Measurements from ENCODE around the gene SLC37A1.
"Not testable (repeated sequence)": the region's sequence is repeated elsewhere in the genome, so short reads cannot be mapped to it uniquely, and the experiment has no call there.

SLC37A1 gene

GRCh38 chr21:42614811-42615351 is 101.2 kb downstream of the SLC37A1 start:
- peak; percentile 20 to 27 for DNase-seq (ENCODE audit: low read depth in 1 of 2, low spot score in 1 of 2)

DNA sequence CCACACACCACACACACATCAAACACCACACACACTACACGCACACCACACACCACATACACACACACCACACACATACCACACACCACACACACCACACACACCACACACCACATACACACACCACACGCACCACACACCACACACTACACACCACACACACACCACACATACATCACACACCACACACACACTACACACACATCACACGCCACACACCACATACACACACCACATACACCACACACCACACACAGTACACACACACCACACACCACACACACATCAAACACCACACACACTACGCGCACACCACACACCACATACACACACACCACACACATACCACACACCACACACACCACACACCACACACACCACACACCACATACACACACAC is 101.7 kb downstream of the SLC37A1 start:
- not testable (repeated sequence) for DNase-seq (ENCODE audit: low read depth in 1 of 2, low spot score in 1 of 2)

DNA sequence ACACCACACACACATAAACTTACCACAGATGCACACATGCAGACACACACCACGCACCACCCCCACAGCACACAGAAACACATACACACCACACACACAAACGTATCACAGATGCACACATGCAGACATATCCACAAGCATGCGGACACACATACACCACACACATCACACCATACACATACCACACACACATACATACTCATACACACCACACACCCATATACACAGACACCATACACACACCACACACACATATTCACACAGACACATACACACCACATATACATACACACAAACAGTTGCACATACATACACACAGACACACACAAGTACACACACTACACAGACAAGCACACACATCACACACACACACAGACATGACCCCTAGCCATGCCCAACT is 102.3 kb downstream of the SLC37A1 start:
- DNase-seq (ENCODE audit: low read depth in 1 of 2, low spot score in 1 of 2), result no peak

DNA sequence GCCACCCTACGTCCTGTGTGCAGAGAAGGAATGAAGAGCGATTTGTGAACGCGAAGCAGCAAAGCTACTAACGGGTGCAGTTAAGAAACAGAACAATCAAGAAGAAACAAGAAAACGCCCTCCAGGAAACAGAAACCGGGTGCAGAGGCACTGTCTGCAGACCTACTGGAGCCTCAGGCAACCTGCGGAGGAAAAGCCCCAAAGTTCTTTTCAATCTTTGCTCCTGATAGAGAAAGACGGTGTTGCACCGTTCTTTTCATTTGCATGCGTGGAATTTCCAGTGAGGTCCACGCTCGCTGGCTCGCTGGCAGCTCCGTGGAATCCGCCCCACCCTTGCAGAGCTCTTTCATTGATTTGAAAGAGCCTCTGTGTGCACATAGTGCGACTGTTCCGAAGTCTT is 102.8 kb downstream of the SLC37A1 start:
- peak in 1 of 2 donors; percentile 28 for DNase-seq (ENCODE audit: low read depth in 1 of 2, low spot score in 1 of 2)

DNA sequence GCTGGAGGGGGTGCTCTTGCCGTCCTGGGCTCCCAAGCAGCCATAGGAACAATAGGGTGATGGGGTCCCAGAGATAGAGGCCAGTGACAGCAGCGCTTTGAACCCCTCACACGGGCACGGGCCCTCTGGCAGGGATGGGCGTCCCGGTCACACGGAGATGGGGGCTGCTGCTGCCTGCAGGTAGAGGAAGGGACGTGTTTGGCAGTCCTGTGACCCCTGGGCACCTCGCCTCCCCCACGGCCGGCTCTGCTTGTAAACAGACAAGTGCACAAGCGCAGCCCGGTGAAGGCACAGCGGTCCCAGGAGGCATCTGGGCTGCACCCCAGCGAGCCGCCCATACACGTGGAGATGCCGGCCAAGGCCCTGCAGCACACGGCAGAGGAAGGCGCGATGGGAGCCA is 103.3 kb downstream of the SLC37A1 start:
- no peak for DNase-seq (ENCODE audit: low read depth in 1 of 2, low spot score in 1 of 2)

DNA sequence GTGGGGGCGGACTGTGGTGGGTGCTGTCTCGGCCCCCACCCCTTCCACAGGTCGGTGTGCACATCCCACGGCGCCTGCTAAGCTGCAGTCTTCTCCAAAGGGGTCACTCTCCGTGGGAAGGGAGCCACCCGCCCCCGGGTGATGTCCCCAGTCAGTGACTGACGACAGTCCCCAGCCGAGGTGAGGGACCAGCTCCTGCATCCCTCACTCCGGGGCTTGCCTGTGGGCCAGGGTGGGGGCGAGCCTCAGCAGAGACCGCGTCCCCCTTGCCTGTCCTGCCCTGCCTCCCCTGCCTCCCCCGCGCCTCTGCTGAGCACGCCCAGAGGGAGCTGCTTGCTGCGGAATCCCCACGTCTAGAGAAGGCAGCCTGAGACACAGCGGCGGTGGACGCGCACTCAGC is 103.8 kb downstream of the SLC37A1 start:
- DNase-seq (ENCODE audit: low read depth in 1 of 2, low spot score in 1 of 2), result no peak

- no peak for DNase-seq (ENCODE audit: low read depth in 1 of 2, low spot score in 1 of 2)
Observed at GRCh38 chr21:42618707-42619102, 105.1 kb downstream of the SLC37A1 start.

- DNase-seq (ENCODE audit: low read depth in 1 of 2, low spot score in 1 of 2), result no peak
Observed at GRCh38 chr21:42619166-42619565, 105.5 kb downstream of the SLC37A1 start.

- no peak for DNase-seq (ENCODE audit: low read depth in 1 of 2, low spot score in 1 of 2)
Observed at GRCh38 chr21:42619841-42620240, 106.2 kb downstream of the SLC37A1 start.

DNA sequence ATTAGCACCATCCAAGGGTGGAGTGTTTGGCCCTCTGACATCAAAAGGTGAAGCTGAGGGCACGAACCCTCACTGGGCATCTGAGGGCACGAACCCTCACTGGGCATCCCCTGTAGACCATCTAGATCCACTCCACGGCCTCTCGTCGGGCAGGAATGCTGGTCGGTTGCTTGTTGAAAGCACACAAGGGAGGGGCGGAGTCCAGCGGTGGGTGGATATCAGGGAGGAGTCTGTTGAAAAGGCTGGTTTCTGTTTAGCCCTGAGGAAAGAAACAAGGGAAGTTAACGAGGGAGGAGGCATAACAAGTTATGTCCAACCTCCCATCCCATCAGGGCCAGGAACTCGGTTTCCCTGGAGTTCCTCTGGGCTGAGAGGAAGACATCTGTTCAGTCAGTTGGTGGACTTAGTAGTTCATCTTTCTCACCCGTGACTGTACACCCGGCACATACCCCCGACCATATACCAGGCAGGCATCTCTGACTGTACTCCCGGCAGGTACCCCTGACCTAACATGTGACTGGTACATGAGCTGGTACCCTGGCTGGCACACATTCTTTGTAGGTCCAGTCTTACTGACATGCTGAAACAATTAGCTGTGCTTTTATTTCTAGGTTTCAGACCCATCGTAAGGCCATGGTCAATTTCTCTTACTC is 107.6 kb downstream of the SLC37A1 start:
- no peak for DNase-seq (ENCODE audit: low read depth in 1 of 2, low spot score in 1 of 2)

- DNase-seq (ENCODE audit: low read depth in 1 of 2, low spot score in 1 of 2), result no peak
Observed at GRCh38 chr21:42621819-42622177, 108.1 kb downstream of the SLC37A1 start.

- DNase-seq (ENCODE audit: low read depth in 1 of 2, low spot score in 1 of 2), result no peak
Observed at GRCh38 chr21:42622284-42622683, 108.6 kb downstream of the SLC37A1 start.

DNA sequence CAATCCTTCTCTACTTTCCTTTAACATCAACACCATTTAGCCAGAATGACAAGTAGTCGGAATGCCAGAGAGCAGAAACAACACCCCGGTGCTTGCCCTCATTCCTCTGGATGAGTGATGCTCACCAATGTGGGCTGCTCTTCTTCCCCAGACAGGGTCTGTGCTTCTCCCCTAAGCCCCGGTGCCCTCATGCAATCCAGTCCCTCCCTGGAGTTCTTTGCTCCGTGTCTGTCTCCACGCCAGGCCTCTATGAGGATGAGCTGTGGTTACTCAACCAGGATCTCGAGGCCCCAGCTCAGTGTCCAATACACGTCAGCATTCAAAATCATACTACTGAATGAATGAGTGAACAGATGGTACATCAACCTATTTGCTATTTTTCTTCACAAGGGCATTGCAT is 110.0 kb downstream of the SLC37A1 start:
- DNase-seq (ENCODE audit: low read depth in 1 of 2, low spot score in 1 of 2), result no peak

GRCh38 chr21:42624095-42624790 is 110.6 kb downstream of the SLC37A1 start:
- DNase-seq (ENCODE audit: low read depth in 1 of 2, low spot score in 1 of 2), result no peak

GRCh38 chr21:42624936-42625335 is 111.3 kb downstream of the SLC37A1 start:
- no peak for DNase-seq (ENCODE audit: low read depth in 1 of 2, low spot score in 1 of 2)

- no peak for DNase-seq (ENCODE audit: low read depth in 1 of 2, low spot score in 1 of 2)
Observed at GRCh38 chr21:42626171-42626570, 112.5 kb downstream of the SLC37A1 start.

DNA sequence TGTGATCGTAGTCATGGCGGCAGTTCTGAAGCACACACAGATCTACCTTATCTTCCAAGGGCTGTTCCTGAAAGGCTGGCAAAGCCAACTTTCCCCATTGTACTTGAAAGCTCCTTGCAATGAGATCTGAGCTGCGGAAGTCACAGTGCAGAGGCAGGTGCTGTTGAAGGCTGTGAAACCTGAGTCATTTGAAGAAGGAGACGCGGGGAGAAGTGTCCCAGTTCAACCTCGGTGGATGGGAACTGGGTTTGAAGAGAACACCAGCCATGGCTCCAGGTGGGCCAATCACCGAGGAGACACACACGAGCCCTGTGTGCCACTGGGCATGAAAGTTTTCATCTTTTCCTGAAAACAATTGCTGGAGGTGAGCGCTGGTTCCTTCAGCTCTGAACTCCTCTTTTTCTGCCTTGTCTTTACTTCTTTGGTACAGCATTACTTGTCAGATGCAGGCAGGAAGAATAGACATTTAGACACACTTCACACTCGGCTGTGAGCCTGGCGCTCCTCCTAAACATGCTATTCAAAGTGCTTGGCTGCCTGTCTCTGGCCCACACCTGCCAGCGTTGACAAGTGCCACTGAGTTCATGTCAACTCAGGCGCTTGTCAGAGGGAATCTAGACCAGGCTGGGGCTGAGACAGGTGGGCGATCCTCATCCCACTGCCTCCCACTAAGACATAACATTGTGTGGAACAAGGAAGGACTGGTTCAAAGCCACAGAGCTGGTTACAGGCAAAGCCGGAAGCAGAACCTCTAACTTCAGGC is 114.1 kb downstream of the SLC37A1 start:
- no peak for DNase-seq (ENCODE audit: low read depth in 1 of 2, low spot score in 1 of 2)

DNA sequence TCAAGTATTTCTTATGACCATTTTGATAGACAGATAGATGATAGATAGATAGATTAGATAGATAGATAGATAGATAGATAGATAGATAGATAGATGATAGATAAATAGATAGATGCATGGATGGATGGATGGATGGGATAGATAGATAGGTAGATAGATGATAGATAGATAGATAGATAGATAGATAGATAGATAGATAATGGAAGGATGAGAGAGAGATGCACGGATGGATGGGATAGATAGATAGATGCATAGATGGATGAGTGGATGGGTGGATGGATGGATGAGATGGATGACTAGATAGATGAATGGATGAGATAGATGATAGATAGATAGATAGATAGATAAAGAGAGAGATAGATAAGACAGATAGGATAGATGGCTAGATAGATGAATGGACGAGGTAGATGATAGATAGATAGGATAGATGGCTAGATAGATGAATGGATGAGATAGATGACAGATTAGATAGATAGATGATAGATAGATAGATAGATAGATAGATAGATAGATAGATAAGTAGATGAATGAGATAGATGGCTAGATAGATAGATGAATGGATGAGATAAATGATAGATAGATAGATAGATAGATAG is 114.9 kb downstream of the SLC37A1 start:
- DNase-seq (ENCODE audit: low read depth in 1 of 2, low spot score in 1 of 2), result not testable (repeated sequence)

GRCh38 chr21:42629933-42630589 is 116.4 kb downstream of the SLC37A1 start:
- DNase-seq (ENCODE audit: low read depth in 1 of 2, low spot score in 1 of 2), result no peak

GRCh38 chr21:42630626-42631025 is 117.0 kb downstream of the SLC37A1 start:
- DNase-seq (ENCODE audit: low read depth in 1 of 2, low spot score in 1 of 2), result no peak

Data from activated CD4-positive, alpha-beta T cell treated with anti-CD3 and anti-CD28 coated beads, Interleukin-2, amount 50 U/mL, for 24 hours (primary cell).